Uterus (tissue), 2 donors: ENCODE results near the gene DIMT1.

ENCODE experiments used
- CTCF ChIP-seq, 4 experiments: fragments of 200-600 bp in 2 of 4; fragments of 450-650 bp in 2 of 4; sonication (generic) in 2 of 4; IDR thresholded peaks; one replicate each; pipeline ENCODE4 v1.5.1; 2016 to 2019; ENCODE audit warnings: antibody characterized with exemption in 4 of 4, mild to moderate bottlenecking in 2 of 4, moderate library complexity in 1 of 4
- POLR2A ChIP-seq, 2 donors: fragments of 450-650 bp; IDR thresholded peaks; one replicate each; pipeline ENCODE4 v1.6.1; 2016; ENCODE audit warnings: antibody characterized with exemption in 2 of 2, mild to moderate bottlenecking in 1 of 2, moderate library complexity in 1 of 2

GRCh38 chr5:62362701-62363100 is 41.0 kb downstream of the DIMT1 start:
- no peak for TF ChIP-seq POLR2A (IDR thresholded peaks at IDR 0.05)
- no peak for TF ChIP-seq CTCF (IDR thresholded peaks at IDR 0.05)
